Endothelial cell of umbilical vein (primary cell): Measurements from ENCODE around the gene LIG3. TPM values are rescaled to one million over a fixed set of nuclear protein-coding genes. Genes with fewer than 3 reads are reported as not detected.

Experiments
- BruUV-seq: library from RNA; stranded (reverse); fragments of 400-500 nt; replicated peaks from 2 replicates; lab custom pipeline; 2021; lab: Mats Ljungman, UMichigan
- CTCF ChIA-PET: fragments of 300-600, 350-600 bp; sonication (Branson Sonifier 250); formaldehyde crosslinking; loops from one replicate; lab custom pipeline; 2021; ENCODE audit warnings: antibody characterized with exemption, inconsistent platforms; lab: Charles Lee
- POLR2A ChIA-PET: fragments of 300-600, 350-600 bp; sonication (Branson Sonifier 250); formaldehyde crosslinking; loops from one replicate; lab custom pipeline; 2021; ENCODE audit warnings: antibody characterized with exemption, inconsistent platforms; lab: Charles Lee
- DNase-seq: peaks from one replicate; pipeline ENCODE4 v3.0.0-alpha.2; 2011; ENCODE audit warnings: low read depth, low spot score
- FAIRE-seq: peaks from 2 replicates; lab custom pipeline; 2011; peaks lifted over from hg19 to GRCh38; lab: Jason Lieb, UNC
- H2AFZ ChIP-seq: 2 replicates; pipeline ENCODE4 v1.6.0; 2012; ENCODE audit warnings: low read depth, low read length, control low read depth, inconsistent platforms
- H3K27ac ChIP-seq: 2 replicates; pipeline ENCODE4 v1.5.1; 2011; ENCODE audit warnings: low read depth, mild to moderate bottlenecking, control low read depth, low read length, moderate library complexity; ENCODE audit not compliant: insufficient read depth
- H3K27me3 ChIP-seq, 2 experiments: 2 replicates each; pipeline versions ENCODE4 v1.6.0 to v1.6.1; 2011; ENCODE audit warnings: low read length in 2 of 2, mixed read lengths in 1 of 2; ENCODE audit not compliant: control insufficient read depth in 2 of 2, insufficient read depth in 2 of 2
- H3K36me3 ChIP-seq, 2 experiments: 2 replicates in 1 of 2; 3 replicates in 1 of 2; pipeline ENCODE4 v1.5.1; 2011; ENCODE audit warnings: low read length in 2 of 2, mild to moderate bottlenecking in 1 of 2, moderate library complexity in 1 of 2; ENCODE audit not compliant: control insufficient read depth in 2 of 2, insufficient read depth in 2 of 2; ENCODE audit errors: extremely low read depth in 1 of 2
- H3K4me1 ChIP-seq: 3 replicates; pipeline ENCODE4 v1.5.1; 2011; ENCODE audit warnings: mild to moderate bottlenecking, low read length; ENCODE audit not compliant: control insufficient read depth, insufficient read depth; ENCODE audit errors: extremely low read depth
- H3K4me2 ChIP-seq: 2 replicates; pipeline ENCODE4 v1.6.1; 2011; ENCODE audit warnings: low read length, control low read depth, mixed read lengths; ENCODE audit not compliant: insufficient read depth
- H3K4me3 ChIP-seq, 3 experiments: fragments of 200-600 bp in 1 of 3; sonication (generic), shearing (Covaris generic) in 1 of 3; replicated peaks in 1 of 3; 2 replicates each; pipeline ENCODE4 v1.5.1; 2011 to 2016; ENCODE audit warnings: control low read depth in 3 of 3, low read length in 3 of 3, mild to moderate bottlenecking in 2 of 3, inconsistent platforms in 1 of 3, low read depth in 1 of 3, moderate library complexity in 1 of 3; ENCODE audit not compliant: insufficient read depth in 1 of 3
- H3K79me2 ChIP-seq: 2 replicates; pipeline ENCODE4 v1.6.0; 2012; ENCODE audit warnings: low read length, inconsistent platforms; ENCODE audit not compliant: control insufficient read depth, insufficient read depth
- H3K9ac ChIP-seq: replicated peaks from 2 replicates; pipeline ENCODE3; 2011; ENCODE audit warnings: low read length, control low read depth; ENCODE audit not compliant: insufficient read depth; ENCODE audit errors: extremely low read depth
- H3K9me1 ChIP-seq: replicated peaks from 3 replicates; pipeline ENCODE4 v1.6.0; 2011; ENCODE audit warnings: mild to moderate bottlenecking, low read length; ENCODE audit not compliant: control insufficient read depth, insufficient read depth; ENCODE audit errors: extremely low read depth
- H3K9me3 ChIP-seq: replicated peaks from 2 replicates; pipeline ENCODE4 v1.5.1; 2012; ENCODE audit warnings: low read length, inconsistent platforms; ENCODE audit not compliant: control insufficient read depth, insufficient read depth
- H4K20me1 ChIP-seq: replicated peaks from 2 replicates; pipeline ENCODE3; 2011; ENCODE audit warnings: mild to moderate bottlenecking, low read length; ENCODE audit not compliant: control insufficient read depth, insufficient read depth; ENCODE audit errors: extremely low read depth
- FOS ChIP-seq: IDR thresholded peaks from 2 replicates; pipeline ENCODE4 v1.6.1; 2011; ENCODE audit warnings: mild to moderate bottlenecking, low read length, moderate library complexity, borderline replicate concordance; ENCODE audit not compliant: insufficient read depth
- GATA2 ChIP-seq: IDR thresholded peaks from 2 replicates; pipeline ENCODE4 v1.7.0; 2011; ENCODE audit warnings: low read depth, mild to moderate bottlenecking, moderate library complexity, mixed read lengths, low read length; ENCODE audit not compliant: insufficient read length, insufficient read depth
- JUN ChIP-seq: IDR thresholded peaks from 2 replicates; pipeline ENCODE4 v1.6.1; 2011; ENCODE audit warnings: borderline replicate concordance, low read depth; ENCODE audit not compliant: insufficient read length, insufficient read depth
- MAX ChIP-seq: IDR thresholded peaks from 2 replicates; pipeline ENCODE4 v1.6.1; 2011; ENCODE audit not compliant: insufficient read depth, insufficient read length
- MYC ChIP-seq: IDR thresholded peaks from one replicate; pipeline ENCODE4 v1.6.1; 2011; ENCODE audit warnings: mild to moderate bottlenecking, low read depth, low read length
- POLR2A ChIP-seq: IDR thresholded peaks from 2 replicates; pipeline ENCODE4 v1.6.1; 2012; ENCODE audit warnings: low read depth, mild to moderate bottlenecking, control low read depth, low read length
- POLR2AphosphoS5 ChIP-seq: IDR thresholded peaks from 2 replicates; pipeline ENCODE4 v1.6.1; 2012; ENCODE audit warnings: low read depth, mild to moderate bottlenecking, control low read depth, low read length, moderate library complexity; ENCODE audit not compliant: insufficient read depth
- dilution Hi-C: fragments of 300-500 bp; cut with MboI; formaldehyde crosslinking; loops from one replicate; pipeline ENCODE4 v1.15.0; 2019; ENCODE audit warnings: low sequenced_read_pairs; ENCODE audit not compliant: extremely low pct_ligation_motif_present
- intact Hi-C: fragments of 100-400 bp; cut with micrococcal nuclease; formaldehyde crosslinking; loops from one replicate; pipeline ENCODE4 v1.10.0; 2022
- polyA plus RNA-seq, 4 experiments: library from polyadenylated mRNA; depleted of rRNA in 3 of 4; stranded (reverse) in 3 of 4; unstranded in 1 of 4; fragments of >200 nt; gene quantifications; 2 replicates each; pipeline versions ENCODE4 v1.2.1 to v1.2.3, GENCODE V29; 2011 to 2012; ENCODE audit warnings: missing spikeins in 1 of 4
- total RNA-seq: library from RNA; stranded (reverse); gene quantifications from 2 replicates; pipeline ENCODE4 v1.2.3, GENCODE V29; 2021
- TF ChIP-seq, protein P1 (sequence below), 2 donors: IDR thresholded peaks; 1 replicate in 1 of 2; 2 replicates in 1 of 2; pipeline ENCODE4 v1.5.1; 2011; ENCODE audit warnings: low read length in 2 of 2, mild to moderate bottlenecking in 2 of 2, moderate library complexity in 2 of 2, control low read depth in 1 of 2, inconsistent platforms in 1 of 2, low read depth in 1 of 2; ENCODE audit not compliant: insufficient read depth in 1 of 2; ENCODE audit errors: extremely low read depth in 1 of 2

The LIG3 gene
- total and polyA plus RNA-seq, 2 donors (not counting 3 experiments of a cell fraction or from before 2014, with no cell fraction given): 25.8 to 35.3 TPM

DNA sequence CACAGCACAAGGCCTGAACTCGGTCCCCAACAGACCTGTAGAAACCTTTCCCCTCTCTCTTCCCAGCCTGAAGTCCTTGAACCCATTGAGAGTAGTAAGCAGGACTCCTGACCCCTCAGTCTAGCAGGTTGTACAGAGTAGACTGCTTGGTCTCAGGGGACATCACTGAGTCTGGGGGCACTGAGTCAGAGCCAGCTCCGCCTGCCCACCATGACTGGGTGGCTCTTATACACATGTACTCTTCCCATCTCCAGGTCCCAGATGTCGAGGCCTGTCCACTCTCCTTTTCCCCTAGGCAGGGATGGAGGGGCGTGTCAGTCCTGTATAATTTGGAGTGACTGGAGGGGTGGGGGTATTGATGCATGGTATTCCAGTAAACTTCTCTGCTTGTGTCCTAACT, 23.5 kb downstream of the LIG3 start:
- intact Hi-C loops: no loop called here
- no TSS peak for BruUV-seq
- dilution Hi-C loops: no loop called here

GRCh38 chr17:35006345-35006744, 26.0 kb downstream of the LIG3 start:
- ChIA-PET CTCF (interaction anchor here (1.8 kb wide), 1 partner anchor 112 kb away, joined by 5 read pairs; no protein-coding TSS in a partner anchor), POLR2A (no interaction called here)
- no peaks in the 10 kb centered on the region for H3K79me2 ChIP-seq
- no peak overlapping the region for H3K9ac ChIP-seq
- FAIRE-seq (no peak), DNase-seq (no peak)
- no peak overlapping the region for H2AFZ ChIP-seq
- no peaks in the 10 kb centered on the region for H3K27me3 ChIP-seq
- no peak overlapping the region for H3K27ac ChIP-seq
- H4K20me1 ChIP-seq: no peaks in the 10 kb centered on the region
- dilution Hi-C loops (no loop called here), intact Hi-C loops (no loop called here)
- TF ChIP-seq POLR2AphosphoS5 (no peak), POLR2A (no peak), MAX (no peak), MYC (no peak), FOS (no peak), GATA2 (no peak), JUN (no peak)
- TF ChIP-seq, protein P1, sequence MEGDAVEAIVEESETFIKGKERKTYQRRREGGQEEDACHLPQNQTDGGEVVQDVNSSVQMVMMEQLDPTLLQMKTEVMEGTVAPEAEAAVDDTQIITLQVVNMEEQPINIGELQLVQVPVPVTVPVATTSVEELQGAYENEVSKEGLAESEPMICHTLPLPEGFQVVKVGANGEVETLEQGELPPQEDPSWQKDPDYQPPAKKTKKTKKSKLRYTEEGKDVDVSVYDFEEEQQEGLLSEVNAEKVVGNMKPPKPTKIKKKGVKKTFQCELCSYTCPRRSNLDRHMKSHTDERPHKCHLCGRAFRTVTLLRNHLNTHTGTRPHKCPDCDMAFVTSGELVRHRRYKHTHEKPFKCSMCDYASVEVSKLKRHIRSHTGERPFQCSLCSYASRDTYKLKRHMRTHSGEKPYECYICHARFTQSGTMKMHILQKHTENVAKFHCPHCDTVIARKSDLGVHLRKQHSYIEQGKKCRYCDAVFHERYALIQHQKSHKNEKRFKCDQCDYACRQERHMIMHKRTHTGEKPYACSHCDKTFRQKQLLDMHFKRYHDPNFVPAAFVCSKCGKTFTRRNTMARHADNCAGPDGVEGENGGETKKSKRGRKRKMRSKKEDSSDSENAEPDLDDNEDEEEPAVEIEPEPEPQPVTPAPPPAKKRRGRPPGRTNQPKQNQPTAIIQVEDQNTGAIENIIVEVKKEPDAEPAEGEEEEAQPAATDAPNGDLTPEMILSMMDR (IDR thresholded peaks at IDR 0.05; ENCODE audit: extremely low read depth in 1 of 2, insufficient read depth in 1 of 2, low read depth in 1 of 2, low read length in 2 of 2): no peak
- H3K9me1 ChIP-seq: no peaks in the 10 kb centered on the region
- no peak overlapping the region for H3K4me2 ChIP-seq
- H3K9me3 ChIP-seq: no peaks in the 10 kb centered on the region
- no peak overlapping the region for H3K4me3 ChIP-seq
- peaks cover 7 to 9% of the 10 kb centered on the region in 2 experiments for H3K36me3 ChIP-seq
- BruUV-seq: no TSS peak
- H3K4me1 ChIP-seq: peaks cover 1% of the 10 kb centered on the region

More for the DNA sequence above, 23.5 kb downstream of the LIG3 start:
- H3K9ac ChIP-seq: no peak overlapping the region
- FAIRE-seq: no peak
- H3K4me2 ChIP-seq: no peak overlapping the region
- no peak overlapping the region for H2AFZ ChIP-seq
- no peak overlapping the region for H3K4me3 ChIP-seq
- peaks cover 10 to 12% of the 10 kb centered on the region in 2 experiments for H3K36me3 ChIP-seq
- TF ChIP-seq POLR2A (no peak), MYC (no peak), JUN (no peak), FOS (no peak), MAX (no peak), GATA2 (no peak)
- no peaks in the 10 kb centered on the region for H3K27me3 ChIP-seq
- H3K9me1 ChIP-seq: no peaks in the 10 kb centered on the region
- no peak overlapping the region for H3K27ac ChIP-seq
- ChIA-PET CTCF (no interaction called here), POLR2A (no interaction called here)
- H4K20me1 ChIP-seq: no peaks in the 10 kb centered on the region
- H3K79me2 ChIP-seq: no peaks in the 10 kb centered on the region
- H3K4me1 ChIP-seq: peaks cover 2% of the 10 kb centered on the region
- H3K9me3 ChIP-seq: no peaks in the 10 kb centered on the region
- DNase-seq: no peak
